Measurements from ENCODE around the gene RETREG1. TPM values are rescaled to one million over a fixed set of nuclear protein-coding genes. Genes with fewer than 3 reads are reported as not detected.

The RETREG1 gene
- total RNA-seq, 1 donor from 2014 or later, result not detected

GRCh38 chr5:16585041-16585667 is 31.6 kb downstream of the RETREG1 start:
- DNase-seq (ENCODE audit: low read depth in 2 of 2), result peak in 1 of 2 donors; percentile 5

- no peak for DNase-seq (ENCODE audit: low read depth in 2 of 2)
Observed at GRCh38 chr5:16582081-16582480, 34.7 kb downstream of the RETREG1 start.

GRCh38 chr5:16580382-16580781 is 36.4 kb downstream of the RETREG1 start:
- DNase-seq (ENCODE audit: low read depth in 2 of 2), result no peak

- no peak for DNase-seq (ENCODE audit: low read depth in 2 of 2)
Observed at GRCh38 chr5:16579142-16579847, 37.5 kb downstream of the RETREG1 start.

GRCh38 chr5:16578474-16578883 is 38.3 kb downstream of the RETREG1 start:
- DNase-seq (ENCODE audit: low read depth in 2 of 2), result peak in 1 of 2 donors; percentile 26

- no peak for DNase-seq (ENCODE audit: low read depth in 2 of 2)
Observed at GRCh38 chr5:16577677-16578076, 39.1 kb downstream of the RETREG1 start.

- DNase-seq (ENCODE audit: low read depth in 2 of 2), result no peak
Observed at GRCh38 chr5:16574789-16575721, 41.7 kb downstream of the RETREG1 start.

GRCh38 chr5:16573401-16573800 is 43.4 kb downstream of the RETREG1 start:
- no peak for DNase-seq (ENCODE audit: low read depth in 2 of 2)

GRCh38 chr5:16572289-16573015 is 44.3 kb downstream of the RETREG1 start:
- no peak for DNase-seq (ENCODE audit: low read depth in 2 of 2)

GRCh38 chr5:16571016-16571415 is 45.8 kb downstream of the RETREG1 start:
- no peak for DNase-seq (ENCODE audit: low read depth in 2 of 2)

GRCh38 chr5:16570121-16570815 is 46.5 kb downstream of the RETREG1 start:
- no peak for DNase-seq (ENCODE audit: low read depth in 2 of 2)

GRCh38 chr5:16568875-16569580 is 47.8 kb downstream of the RETREG1 start:
- DNase-seq (ENCODE audit: low read depth in 2 of 2), result no peak

GRCh38 chr5:16567365-16567764 is 49.4 kb downstream of the RETREG1 start:
- no peak for DNase-seq (ENCODE audit: low read depth in 2 of 2)

- DNase-seq (ENCODE audit: low read depth in 2 of 2), result no peak
Observed at GRCh38 chr5:16565118-16565517, 51.7 kb downstream of the RETREG1 start.

GRCh38 chr5:16564248-16564867 is 52.4 kb downstream of the RETREG1 start:
- DNase-seq (ENCODE audit: low read depth in 2 of 2), result no peak

- DNase-seq (ENCODE audit: low read depth in 2 of 2), result no peak
Observed at GRCh38 chr5:16563686-16564085, 53.1 kb downstream of the RETREG1 start.

- DNase-seq (ENCODE audit: low read depth in 2 of 2), result no peak
Observed at GRCh38 chr5:16561660-16562059, 55.1 kb downstream of the RETREG1 start.

GRCh38 chr5:16559702-16560101 is 57.1 kb downstream of the RETREG1 start:
- DNase-seq (ENCODE audit: low read depth in 2 of 2), result no peak

GRCh38 chr5:16558984-16559629 is 57.7 kb downstream of the RETREG1 start:
- DNase-seq (ENCODE audit: low read depth in 2 of 2), result no peak

All from dermis microvascular lymphatic vessel endothelial cell (primary cell).